Mesenchymal stem cell (in vitro differentiated cells and primary cell): ENCODE data around the gene CST4. TPM values are rescaled to one million over a fixed set of nuclear protein-coding genes. Genes with fewer than 3 reads are reported as not detected.
"Not testable (repeated sequence)": the region's sequence is repeated elsewhere in the genome, so short reads cannot be mapped to it uniquely, and the experiment has no call there.

Experiments used
- DNase-seq: peaks from one replicate; pipeline ENCODE4 v3.0.0-alpha.2; 2013
- H2AFZ ChIP-seq: one replicate; pipeline ENCODE4 v1.6.1; 2013; ENCODE audit warnings: low read depth, mild to moderate bottlenecking, control low read depth, inconsistent platforms, low read length, moderate library complexity
- H2AK5ac ChIP-seq: 2 replicates; pipeline ENCODE4 v1.6.1; 2013; ENCODE audit warnings: low read length, moderate library complexity, mild to moderate bottlenecking, inconsistent platforms; ENCODE audit not compliant: severe bottlenecking
- H2BK120ac ChIP-seq: one replicate; pipeline ENCODE4 v1.6.1; 2013; ENCODE audit warnings: low read depth, mild to moderate bottlenecking, inconsistent platforms, low read length, moderate library complexity
- H2BK12ac ChIP-seq, 2 experiments: one replicate each; pipeline ENCODE4 v1.6.1; 2013; ENCODE audit warnings: inconsistent platforms in 2 of 2, low read length in 2 of 2, mild to moderate bottlenecking in 2 of 2, moderate library complexity in 2 of 2, control low read depth in 1 of 2
- H2BK15ac ChIP-seq: one replicate; pipeline ENCODE4 v1.6.1; 2013; ENCODE audit warnings: mild to moderate bottlenecking, low read depth, inconsistent platforms; ENCODE audit not compliant: poor library complexity, severe bottlenecking
- H2BK5ac ChIP-seq: 2 replicates; pipeline ENCODE4 v1.6.1; 2013; ENCODE audit warnings: low read depth, mild to moderate bottlenecking, low read length, control low read depth, inconsistent platforms; ENCODE audit not compliant: poor library complexity, severe bottlenecking
- H3K14ac ChIP-seq, 2 experiments: one replicate each; pipeline ENCODE4 v1.6.1; 2013; ENCODE audit warnings: inconsistent platforms in 2 of 2, low read length in 2 of 2, control low read depth in 1 of 2, mild to moderate bottlenecking in 1 of 2, moderate library complexity in 1 of 2
- H3K18ac ChIP-seq, 2 experiments: one replicate each; pipeline ENCODE4 v1.6.1; 2013; ENCODE audit warnings: inconsistent platforms in 2 of 2, low read length in 2 of 2, control low read depth in 1 of 2, low read depth in 1 of 2, mild to moderate bottlenecking in 1 of 2
- H3K23ac ChIP-seq, 2 experiments: one replicate each; pipeline ENCODE4 v1.6.1; 2013; ENCODE audit warnings: inconsistent platforms in 2 of 2, low read length in 2 of 2, mild to moderate bottlenecking in 2 of 2, moderate library complexity in 2 of 2, control low read depth in 1 of 2
- H3K27ac ChIP-seq: 2 replicates; pipeline ENCODE4 v1.5.1; 2013; ENCODE audit warnings: mild to moderate bottlenecking, moderate library complexity, low read length, control low read depth, inconsistent platforms; ENCODE audit not compliant: poor library complexity, severe bottlenecking
- H3K27me3 ChIP-seq, 2 experiments: 2 replicates each; pipeline versions ENCODE4 v1.6.1 to v1.7.0; 2013; ENCODE audit warnings: low read length in 2 of 2, mild to moderate bottlenecking in 2 of 2, moderate library complexity in 2 of 2, control low read depth in 1 of 2, inconsistent platforms in 1 of 2; ENCODE audit not compliant: control insufficient read depth in 1 of 2, insufficient read depth in 1 of 2
- H3K36me3 ChIP-seq, 2 experiments: 2 replicates each; pipeline versions ENCODE4 v1.6.1 to v1.7.0; 2013; ENCODE audit warnings: low read length in 2 of 2, control low read depth in 1 of 2, inconsistent platforms in 1 of 2, low read depth in 1 of 2, mild to moderate bottlenecking in 1 of 2; ENCODE audit not compliant: insufficient read depth in 2 of 2, control insufficient read depth in 1 of 2
- H3K4ac ChIP-seq, 2 experiments: one replicate each; pipeline ENCODE4 v1.6.1; 2013; ENCODE audit warnings: inconsistent platforms in 2 of 2, low read length in 2 of 2, mild to moderate bottlenecking in 2 of 2, moderate library complexity in 2 of 2, control low read depth in 1 of 2, low read depth in 1 of 2
- H3K4me1 ChIP-seq: 2 replicates; pipeline ENCODE4 v1.6.1; 2013; ENCODE audit warnings: low read depth, low read length, control low read depth; ENCODE audit not compliant: control insufficient read depth, insufficient read depth
- H3K4me2 ChIP-seq: 2 replicates; pipeline ENCODE4 v1.6.1; 2013; ENCODE audit warnings: low read length, mild to moderate bottlenecking, inconsistent platforms; ENCODE audit not compliant: poor library complexity, severe bottlenecking
- H3K4me3 ChIP-seq, 2 experiments: 2 replicates each; pipeline versions ENCODE4 v1.5.1 to v1.7.0; 2013; ENCODE audit warnings: low read length in 2 of 2, mild to moderate bottlenecking in 2 of 2, control low read depth in 1 of 2, low read depth in 1 of 2; ENCODE audit not compliant: insufficient read depth in 1 of 2
- H3K79me1 ChIP-seq: replicated peaks from 2 replicates; pipeline ENCODE4 v1.6.1; 2013; ENCODE audit warnings: mild to moderate bottlenecking, control low read depth, low read length, inconsistent platforms; ENCODE audit not compliant: poor library complexity, severe bottlenecking
- H3K9ac ChIP-seq: 2 replicates; pipeline ENCODE4 v1.7.0; 2013; ENCODE audit warnings: mild to moderate bottlenecking, low read length, moderate library complexity
- H3K9me3 ChIP-seq: 2 replicates; pipeline ENCODE4 v1.7.0; 2013; ENCODE audit warnings: mild to moderate bottlenecking, low read length; ENCODE audit not compliant: control insufficient read depth
- H4K8ac ChIP-seq: one replicate; pipeline ENCODE4 v1.6.1; 2013; ENCODE audit warnings: inconsistent platforms, mild to moderate bottlenecking, low read length, moderate library complexity
- H4K91ac ChIP-seq: one replicate; pipeline ENCODE4 v1.6.1; 2013; ENCODE audit warnings: mild to moderate bottlenecking, low read length, inconsistent platforms
- WGBS: methylation state at CpG from one replicate; pipeline ENCODE4 v1.1.7; 2013; ENCODE audit warnings: mixed read lengths; 5-methylcytosine and 5-hydroxymethylcytosine counted together
- small RNA-seq: library from polyadenylated mRNA; stranded (forward); fragments of <200 nt; extraction: miRNeasy Mini kit (QIAGEN cat#:217004); gene quantifications from one replicate; pipeline ENCODE3, GENCODE V24; 2013; ENCODE audit warnings: low read depth

The CST4 gene

GRCh38 chr20:23636908-23637281, 51.9 kb downstream of the CST4 start:
- Histone ChIP-seq H3K14ac (peak overlapping the region in 1 of 2 experiments; percentile 94), H3K9ac (peak overlapping the region; percentile 92), H3K4me1 (peaks cover 59% of the 10 kb centered on the region), H2BK12ac (no peak overlapping the region), H2BK120ac (no peak overlapping the region), H3K4me2 (peak overlapping the region; percentile 84), H3K4me3 (peak overlapping the region; percentile 92 to 95), H3K23ac (no peak overlapping the region), H3K4ac (peak overlapping the region in 1 of 2 experiments; percentile 90), H2BK15ac (no peak overlapping the region), H3K27me3 (no peaks in the 10 kb centered on the region), H4K91ac (no peak overlapping the region), H2AK5ac (no peak overlapping the region), H3K27ac (peak overlapping the region; percentile 69), H2AFZ (no peak overlapping the region), H4K8ac (no peak overlapping the region), H2BK5ac (peak overlapping the region; percentile 97), H3K9me3 (no peaks in the 10 kb centered on the region), H3K18ac (peak overlapping the region; percentile 100), H3K36me3 (peaks cover 31 to 44% of the 10 kb centered on the region in 2 experiments), H3K79me1 (peaks cover 14% of the 10 kb centered on the region)
- WGBS = 18% methylated on average over 3 of the region's 4 CpGs
- no peak for DNase-seq

- no peak for DNase-seq
Observed at GRCh38 chr20:23636182-23636907, 52.5 kb downstream of the CST4 start.

DNA sequence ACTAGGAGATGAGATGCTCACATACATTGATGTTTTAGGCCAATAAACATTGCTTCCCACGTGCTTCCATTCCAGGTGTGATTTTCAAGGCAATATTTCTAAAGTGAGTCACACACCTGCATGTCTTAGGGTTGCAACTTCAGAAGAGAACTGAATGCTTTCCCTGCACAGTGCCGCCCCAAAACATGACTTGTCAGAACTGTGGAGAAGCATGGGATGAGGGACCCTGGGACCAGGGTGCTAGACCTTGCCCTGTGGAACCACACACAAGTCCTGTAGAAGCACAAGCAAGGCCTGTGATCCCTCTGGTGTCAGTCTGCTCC, 53.1 kb downstream of the CST4 start:
- not testable (repeated sequence) for H2AK5ac ChIP-seq, H2BK12ac ChIP-seq, H3K4ac ChIP-seq, H3K23ac ChIP-seq, H3K27me3 ChIP-seq, H3K14ac ChIP-seq, H3K9me3 ChIP-seq, H4K91ac ChIP-seq, H4K8ac ChIP-seq, H2BK5ac ChIP-seq, DNase-seq, H2BK15ac ChIP-seq, H2BK120ac ChIP-seq, H2AFZ ChIP-seq
- H3K36me3 ChIP-seq = peaks cover 38 to 47% of the 10 kb centered on the region in 2 experiments
- peaks cover 51% of the 10 kb centered on the region for H3K4me1 ChIP-seq
- H3K4me2 ChIP-seq = peak overlapping the region; percentile 84
- H3K79me1 ChIP-seq = peaks cover 14% of the 10 kb centered on the region
- H3K4me3 ChIP-seq = peak overlapping the region; percentile 18 to 92
- H3K9ac ChIP-seq = peak overlapping the region; percentile 92
- WGBS = 78% methylated on average over 1 of the region's 2 CpGs
- H3K18ac ChIP-seq = peak overlapping the region; percentile 37 to 58
- peak overlapping the region; percentile 1 for H3K27ac ChIP-seq

More at GRCh38 chr20:23636182-23636907, 52.5 kb downstream of the CST4 start:
- Histone ChIP-seq H3K18ac (peak overlapping the region; percentile 37 to 58), H3K4me1 (peaks cover 56% of the 10 kb centered on the region), H3K9ac (peak overlapping the region; percentile 92), H3K23ac (peak overlapping the region in 1 of 2 experiments; percentile 97), H2BK15ac (peak overlapping the region; percentile 31), H3K79me1 (peaks cover 14% of the 10 kb centered on the region), H2BK120ac (no peak overlapping the region), H3K14ac (peak overlapping the region in 1 of 2 experiments; percentile 94), H3K9me3 (no peaks in the 10 kb centered on the region), H3K4ac (no peak overlapping the region), H3K36me3 (peaks cover 35 to 47% of the 10 kb centered on the region in 2 experiments), H4K8ac (no peak overlapping the region), H2AFZ (no peak overlapping the region), H3K4me3 (peak overlapping the region; percentile 92 to 95), H2BK5ac (no peak overlapping the region), H4K91ac (peak overlapping the region; percentile 6), H3K27ac (peak overlapping the region; percentile 1), H2BK12ac (peak overlapping the region in 1 of 2 experiments; percentile 43), H3K4me2 (peak overlapping the region; percentile 84), H2AK5ac (no peak overlapping the region), H3K27me3 (no peaks in the 10 kb centered on the region)
- 75% methylated on average over 19 of the region's 19 CpGs for WGBS

Small RNAs within 50 kb of the gene (small RNA-seq; reads per million reads assigned to genes)
- gene CST2P1 = not detected
